Measurements from ENCODE around the gene IGSF1. TPM values are rescaled to one million over a fixed set of nuclear protein-coding genes. Genes with fewer than 3 reads are reported as not detected.
A peak's percentile ranks its signal among the peaks of the same experiment; 100 is the strongest.

The IGSF1 gene
- total RNA-seq: 10 to 100 TPM in 1 of 10 donors, 1 to 10 TPM in 9; 2.0 to 21.4 (median 5.4) TPM
- under 1 TPM; 0.19 to 0.51 TPM for polyA plus RNA-seq
- long read RNA-seq, donor 1, partial matches to known transcripts: 5 of 7 reads
- long read RNA-seq, donor 1, other reads (novel, unspliced or antisense): 2 of 7 reads
- long read RNA-seq, donor 2, partial matches to known transcripts: 9 of 13 reads
- long read RNA-seq, donor 2, other reads (novel, unspliced or antisense): 3 of 13 reads
- long read RNA-seq, donor 3, full-length matches to known transcripts: 3 of 34 reads
- long read RNA-seq, donor 3, partial matches to known transcripts: 19 of 34 reads
- long read RNA-seq, donor 3, other reads (novel, unspliced or antisense): 12 of 34 reads

- peak; percentile 46 to 81 (median 73) for ATAC-seq
- TF ChIP-seq CTCF (IDR thresholded peaks at IDR 0.05): no peak
- peaks cover 0 to 35% (median 0%) of the 10 kb centered on the region in 7 donors for H3K27me3 ChIP-seq
- no peaks in the 10 kb centered on the region for H3K9me3 ChIP-seq
- H3K4me3 ChIP-seq: peak within 1 kb of the TSS in 8 of 10 donors; percentile 14 to 41 (median 30)
- intact Hi-C loops (cut with DNase I): no loop called here
- no peak within 1 kb of the TSS for H3K27ac ChIP-seq
- WGBS, 2 donors: 0 to 3% methylated on average over 28 to 32 of the region's 32 CpGs
- H3K4me1 ChIP-seq: no peaks in the 10 kb centered on the region
- DNase-seq: peak; percentile 19
- H3K36me3 ChIP-seq: no peaks in the 10 kb centered on the region
Measured at GRCh38 chrX:131288738-131289511, at the start of gene IGSF1. Gene IGSF1, minus strand, starts transcription at chrX:131289306. Its CDS starts 2,632 bp downstream, at chrX:131286674.

DNA sequence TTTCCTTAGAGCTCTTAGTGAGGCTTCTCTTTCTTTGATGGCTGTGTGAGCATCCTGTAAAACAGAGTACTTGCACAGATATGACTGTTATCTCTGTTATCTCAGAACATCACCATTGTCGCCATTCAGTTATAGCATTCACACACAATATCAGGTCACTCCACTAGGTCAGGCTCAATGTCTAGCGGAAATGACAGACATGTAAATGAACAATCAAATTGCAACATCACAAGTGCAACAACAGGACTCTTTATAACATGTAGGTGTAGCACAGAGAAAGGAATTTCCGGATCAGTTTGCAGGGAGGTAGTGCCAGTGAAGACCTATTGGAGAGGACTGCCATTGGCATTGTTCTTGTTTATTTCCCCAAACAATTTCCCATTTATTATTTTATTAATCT lies 43.2 kb upstream of the IGSF1 start:
- WGBS, 2 donors: 78 to 90% methylated on average over 3 of the region's 3 CpGs
- TF ChIP-seq CTCF (IDR thresholded peaks at IDR 0.05): no peak
- DNase-seq: no peak
- intact Hi-C loops (cut with DNase I): no loop called here
- no peak for ATAC-seq
- Histone ChIP-seq H3K36me3 (no peaks in the 10 kb centered on the region), H3K9me3 (no peaks in the 10 kb centered on the region), H3K4me3 (no peak overlapping the region), H3K4me1 (no peaks in the 10 kb centered on the region), H3K27ac (no peak overlapping the region), H3K27me3 (peaks cover 0 to 19% (median 0%) of the 10 kb centered on the region in 7 donors)

- no peak overlapping the region for H3K4me3 ChIP-seq
- TF ChIP-seq CTCF (IDR thresholded peaks at IDR 0.05): no peak
- H3K4me1 ChIP-seq: no peaks in the 10 kb centered on the region
- ATAC-seq (no peak), DNase-seq (no peak)
- H3K36me3 ChIP-seq: no peaks in the 10 kb centered on the region
- no peaks in the 10 kb centered on the region for H3K9me3 ChIP-seq
- intact Hi-C loops (cut with DNase I): no loop called here
- WGBS, 2 donors: 43 to 52% methylated on average over 6 of the region's 6 CpGs
- peaks cover 0 to 9% (median 0%) of the 10 kb centered on the region in 7 donors for H3K27me3 ChIP-seq
- no peak overlapping the region for H3K27ac ChIP-seq
Measured at GRCh38 chrX:131331152-131331551, 42.0 kb upstream of the IGSF1 start.

DNA sequence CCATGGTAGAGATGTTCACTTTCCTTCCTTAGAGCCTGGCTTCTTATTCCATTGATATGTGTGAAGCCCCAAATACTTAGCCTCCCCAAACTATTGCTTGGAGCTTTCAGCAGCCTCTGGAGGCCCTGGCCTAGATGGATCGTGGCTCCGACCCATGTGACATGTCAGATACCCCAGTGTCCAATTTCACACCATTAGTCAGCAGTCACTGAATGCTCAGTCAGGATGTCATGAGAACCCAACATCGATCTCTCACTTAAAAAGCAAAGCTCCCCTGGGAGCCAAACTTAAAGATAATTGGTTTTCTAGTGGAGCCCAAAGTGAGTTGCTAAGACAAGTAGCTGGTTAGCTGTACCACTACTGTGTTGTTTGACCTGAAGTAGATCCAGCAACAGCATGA lies 41.6 kb upstream of the IGSF1 start:
- no peak overlapping the region for H3K27ac ChIP-seq
- 52 to 73% methylated on average over 3 of the region's 3 CpGs for WGBS, 2 donors
- H3K36me3 ChIP-seq: no peaks in the 10 kb centered on the region
- no peak for TF ChIP-seq CTCF (IDR thresholded peaks at IDR 0.05)
- H3K4me1 ChIP-seq: no peaks in the 10 kb centered on the region
- intact Hi-C loops (cut with DNase I): no loop called here
- H3K27me3 ChIP-seq: peaks cover 0 to 5% (median 0%) of the 10 kb centered on the region in 7 donors
- DNase-seq: no peak
- no peak overlapping the region for H3K4me3 ChIP-seq
- H3K9me3 ChIP-seq: no peaks in the 10 kb centered on the region
- no peak for ATAC-seq

Data from heart right ventricle (tissue), 16 donors.